CD4-positive, alpha-beta T cell treated with Interleukin-21 for 1 hour (primary cell): ENCODE results near the gene ZFP57.

Experiments
- DNase-seq: peaks from one replicate; pipeline ENCODE4 v3.0.0-alpha.2; 2020

The ZFP57 gene

GRCh38 chr6:29651413-29652197, 29.3 kb downstream of the ZFP57 start:
- peak; percentile 53 for DNase-seq

- DNase-seq, result peak; percentile 99
Measured at GRCh38 chr6:29649701-29650673, 31.0 kb downstream of the ZFP57 start.

- no peak for DNase-seq
Measured at GRCh38 chr6:29647927-29648642, 32.9 kb downstream of the ZFP57 start.

GRCh38 chr6:29641430-29642148, 39.4 kb downstream of the ZFP57 start:
- peak; percentile 45 for DNase-seq

- no peak for DNase-seq
Measured at GRCh38 chr6:29637247-29637646, 43.7 kb downstream of the ZFP57 start.

- DNase-seq, result no peak
Measured at GRCh38 chr6:29633534-29633905, 47.4 kb downstream of the ZFP57 start.

- peak; percentile 74 for DNase-seq
Measured at GRCh38 chr6:29632789-29633533, 48.0 kb downstream of the ZFP57 start, which contains the start of gene GABBR1. Gene GABBR1, minus strand, starts transcription at chr6:29633183. Its CDS starts 798 bp downstream, at chr6:29632385.

- DNase-seq, result peak; percentile 69
Measured at GRCh38 chr6:29631860-29632731, 48.9 kb downstream of the ZFP57 start.

- no peak for DNase-seq
Measured at GRCh38 chr6:29631209-29631810, 49.6 kb downstream of the ZFP57 start.

GRCh38 chr6:29630315-29630714, 50.6 kb downstream of the ZFP57 start:
- DNase-seq, result no peak

- DNase-seq, result no peak
Measured at GRCh38 chr6:29629571-29629970, 51.4 kb downstream of the ZFP57 start.

GRCh38 chr6:29628419-29629281, 52.3 kb downstream of the ZFP57 start:
- DNase-seq, result peak; percentile 53

GRCh38 chr6:29627755-29628418, 53.1 kb downstream of the ZFP57 start:
- peak; percentile 74 for DNase-seq

- DNase-seq, result no peak
Measured at GRCh38 chr6:29626948-29627754, 53.8 kb downstream of the ZFP57 start.

GRCh38 chr6:29625337-29625930, 55.5 kb downstream of the ZFP57 start:
- no peak for DNase-seq

GRCh38 chr6:29624520-29624961, 56.4 kb downstream of the ZFP57 start:
- no peak for DNase-seq
